ENCODE data around the gene FRMD4B.

DNA sequence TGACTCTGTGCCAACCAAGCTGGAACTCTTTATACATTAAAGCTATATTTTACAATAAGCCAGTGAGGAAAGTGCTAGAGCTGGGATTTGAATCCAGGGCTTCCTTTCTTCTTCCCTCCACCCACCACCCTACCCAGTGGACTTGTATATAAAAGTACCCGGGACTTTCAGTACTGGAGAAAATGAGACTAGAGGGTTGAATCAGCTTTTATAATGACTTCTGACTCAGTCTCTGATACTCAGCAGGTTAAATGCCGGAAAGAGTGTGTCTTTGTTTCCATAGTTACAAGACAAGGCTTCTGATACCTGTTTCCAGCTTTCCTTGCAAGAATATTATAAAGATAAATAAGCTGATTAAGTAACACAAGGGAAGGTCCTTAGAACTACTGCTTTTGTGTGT, 80.9 kb downstream of the FRMD4B start:
- TF ChIP-seq CTCF (IDR thresholded peaks at IDR 0.05) (no peak), POLR2A (IDR thresholded peaks at IDR 0.05) (no peak)

All from ovary (tissue), 3 donors.